ENCODE results near the gene GH2.
A peak's percentile ranks its signal among the peaks of the same experiment; 100 is the strongest.
"Not testable (repeated sequence)": the region's sequence is repeated elsewhere in the genome, so short reads cannot be mapped to it uniquely, and the experiment has no call there.

The GH2 gene

DNA sequence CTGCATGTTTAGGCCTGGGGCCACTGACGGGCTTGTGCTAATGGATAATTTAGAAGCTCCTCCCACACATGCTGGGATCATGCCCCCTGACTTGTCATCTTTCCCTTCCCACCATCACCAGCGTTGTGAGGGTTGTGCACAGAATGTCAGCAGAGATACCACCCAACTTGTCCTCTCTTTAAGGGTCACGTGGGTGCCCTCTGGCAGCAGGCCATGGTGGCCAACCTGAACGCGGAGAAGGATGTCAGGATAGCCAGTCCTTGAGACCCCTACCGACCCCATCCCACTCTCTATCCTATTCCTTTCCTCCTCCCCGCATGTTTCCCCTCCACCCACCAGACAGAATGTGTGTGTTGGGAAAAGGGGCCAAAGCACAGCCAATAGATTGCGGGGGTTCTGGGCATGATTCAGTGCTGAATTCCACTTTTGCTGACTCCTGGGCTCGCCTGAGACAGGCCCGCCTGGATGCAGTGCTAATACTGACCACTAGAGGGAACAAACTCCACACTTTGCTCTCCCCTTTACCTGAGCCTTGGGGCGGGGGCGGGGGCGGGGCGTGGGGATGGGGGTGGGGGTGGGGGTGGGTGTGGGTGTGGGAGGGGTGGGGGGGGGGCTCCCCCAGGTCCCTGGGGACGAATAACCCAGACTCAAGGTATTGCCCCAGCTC lies at the start of gene GH2:
Gene GH2, minus strand, starts transcription at position 10 of the 667 bp plus-strand sequence. CDS start 143 bp downstream, outside the sequence.
- DNase-seq (ENCODE audit: low read depth) = peak; percentile 78

DNA sequence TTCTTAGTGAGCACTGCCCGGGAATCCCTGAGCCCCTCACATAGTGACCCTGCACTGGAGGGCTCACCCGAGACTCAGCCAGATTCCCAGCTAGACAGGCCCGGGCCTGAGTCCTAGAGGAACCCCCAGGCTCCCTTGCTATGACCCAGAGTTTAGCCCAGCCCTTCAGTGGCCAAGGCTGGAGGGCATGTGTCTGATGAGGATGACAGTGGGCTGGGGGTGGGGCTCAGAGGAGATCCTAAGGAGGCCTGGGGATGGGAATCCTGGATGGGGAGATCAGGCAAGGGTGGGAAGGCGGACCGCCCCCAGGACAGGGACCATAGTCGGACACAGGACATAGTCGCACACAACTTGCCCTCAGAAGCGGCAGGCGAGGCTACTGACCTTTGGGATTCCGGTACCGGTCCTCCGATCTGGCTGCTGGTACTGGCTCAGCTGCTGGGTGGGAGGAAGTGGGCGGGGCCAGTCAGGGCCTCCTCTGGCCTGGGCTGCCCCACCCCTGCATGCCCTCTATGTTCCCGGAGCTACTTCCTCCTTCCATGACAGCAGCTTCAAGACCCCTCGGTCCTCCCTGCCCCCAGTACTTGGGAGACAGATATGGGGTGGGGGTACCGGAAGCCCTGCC lies 49.3 kb upstream of the GH2 start:
- peak; percentile 32 for DNase-seq (ENCODE audit: low read depth)

DNA sequence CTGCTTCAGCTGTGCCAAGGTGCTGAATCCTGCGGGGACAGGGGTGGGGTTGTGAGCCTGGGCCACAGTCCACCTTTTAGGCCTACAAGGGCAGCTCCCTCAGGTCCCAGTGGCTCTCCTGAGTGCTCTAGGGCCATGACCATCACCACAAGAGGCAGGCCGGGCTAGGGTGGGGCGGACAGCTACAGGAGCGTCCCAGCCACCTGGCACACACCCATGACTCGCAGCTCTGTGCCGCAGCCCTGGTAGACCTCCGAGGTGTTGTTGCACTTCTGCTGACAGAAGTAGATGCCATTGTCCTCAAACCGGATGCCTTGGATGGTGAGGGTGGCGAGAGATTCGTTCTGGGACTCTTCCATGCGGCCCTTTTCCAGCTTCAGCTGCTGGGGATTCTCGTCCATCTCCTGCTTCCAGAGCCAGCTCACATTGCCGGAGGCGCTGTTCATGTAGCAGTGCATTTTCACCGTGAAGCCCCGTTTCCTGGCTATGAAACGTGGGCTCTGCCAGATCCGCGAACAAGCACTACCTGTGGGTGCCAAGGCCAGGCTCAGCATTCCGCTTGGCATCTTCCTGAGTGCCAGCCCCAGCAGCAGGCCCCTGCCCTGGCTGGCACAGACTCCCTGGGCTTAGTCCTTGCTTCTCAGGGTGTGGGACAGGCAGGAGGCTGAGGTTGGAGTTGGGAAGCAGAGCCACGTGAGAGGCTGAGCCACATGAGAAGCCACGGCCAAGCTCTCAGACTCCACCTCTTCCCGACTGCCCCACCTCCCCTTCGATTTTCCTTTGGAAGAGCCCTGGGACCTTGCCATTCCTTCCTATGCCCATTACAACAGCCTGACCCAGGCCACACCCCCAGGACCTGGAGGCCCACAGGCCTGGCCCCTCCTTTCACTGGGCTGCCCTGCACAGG lies 48.4 kb upstream of the GH2 start:
- DNase-seq (ENCODE audit: low read depth) = no peak

DNA sequence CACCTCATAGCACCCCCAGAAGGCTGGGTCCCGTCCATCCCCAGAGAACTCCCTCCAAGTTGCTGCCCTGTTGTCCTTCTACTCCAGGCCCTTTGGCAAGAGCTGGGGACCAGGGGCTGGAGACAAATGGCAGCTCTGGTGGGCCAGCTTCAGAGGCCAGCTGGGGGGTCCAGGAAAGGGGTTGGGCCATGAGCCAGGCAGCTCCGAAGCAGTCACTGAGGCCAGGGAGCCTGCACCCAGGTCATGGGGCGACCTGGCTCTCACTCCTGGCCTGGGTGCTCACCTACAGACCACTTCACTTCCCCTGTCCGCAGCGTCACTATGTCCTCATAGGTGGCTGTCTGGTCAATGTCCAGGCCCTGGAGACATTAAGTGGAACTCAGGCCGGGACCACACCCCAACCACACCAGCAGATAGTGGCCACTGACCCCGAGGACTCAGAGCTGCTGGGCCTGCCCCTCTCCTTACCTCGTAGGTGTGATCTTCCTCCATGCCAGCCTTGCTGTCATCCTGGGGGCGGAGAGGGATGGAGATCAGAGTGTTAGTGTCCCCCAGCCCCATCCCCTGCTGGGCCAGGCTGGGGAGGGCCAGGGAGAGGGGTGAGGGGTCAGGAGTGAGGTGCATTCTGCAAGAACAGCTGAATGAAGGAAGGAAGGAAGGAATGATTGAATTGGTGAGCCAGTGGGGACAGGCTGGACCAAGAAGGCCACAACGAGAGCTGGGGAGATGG lies 47.4 kb upstream of the GH2 start:
- no peak for DNase-seq (ENCODE audit: low read depth)

DNA sequence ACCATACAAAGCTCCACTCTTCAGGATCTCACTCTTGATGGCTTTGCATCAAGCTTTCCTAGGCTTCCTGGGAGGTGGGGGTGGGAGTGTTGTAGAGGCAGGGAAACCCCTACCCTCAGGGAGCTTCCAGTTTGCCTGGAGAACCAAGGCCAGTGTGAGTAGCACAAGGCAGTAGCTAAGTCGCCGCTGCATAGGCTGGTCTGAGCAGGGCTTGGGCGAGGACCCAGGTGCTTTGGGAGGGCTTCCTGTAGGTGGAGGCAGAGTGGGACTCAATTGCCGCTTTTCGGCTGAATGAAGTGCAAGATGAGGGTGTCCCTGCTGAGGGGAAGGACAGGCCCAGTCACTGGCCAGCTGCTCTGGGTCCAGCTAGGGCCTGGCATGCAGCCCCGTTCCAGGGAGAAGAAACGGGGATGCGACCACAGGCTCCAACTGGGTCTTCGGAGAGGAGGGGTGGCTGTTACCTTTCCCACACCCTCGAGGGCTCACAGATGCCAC lies 46.5 kb upstream of the GH2 start:
- DNase-seq (ENCODE audit: low read depth) = no peak

DNA sequence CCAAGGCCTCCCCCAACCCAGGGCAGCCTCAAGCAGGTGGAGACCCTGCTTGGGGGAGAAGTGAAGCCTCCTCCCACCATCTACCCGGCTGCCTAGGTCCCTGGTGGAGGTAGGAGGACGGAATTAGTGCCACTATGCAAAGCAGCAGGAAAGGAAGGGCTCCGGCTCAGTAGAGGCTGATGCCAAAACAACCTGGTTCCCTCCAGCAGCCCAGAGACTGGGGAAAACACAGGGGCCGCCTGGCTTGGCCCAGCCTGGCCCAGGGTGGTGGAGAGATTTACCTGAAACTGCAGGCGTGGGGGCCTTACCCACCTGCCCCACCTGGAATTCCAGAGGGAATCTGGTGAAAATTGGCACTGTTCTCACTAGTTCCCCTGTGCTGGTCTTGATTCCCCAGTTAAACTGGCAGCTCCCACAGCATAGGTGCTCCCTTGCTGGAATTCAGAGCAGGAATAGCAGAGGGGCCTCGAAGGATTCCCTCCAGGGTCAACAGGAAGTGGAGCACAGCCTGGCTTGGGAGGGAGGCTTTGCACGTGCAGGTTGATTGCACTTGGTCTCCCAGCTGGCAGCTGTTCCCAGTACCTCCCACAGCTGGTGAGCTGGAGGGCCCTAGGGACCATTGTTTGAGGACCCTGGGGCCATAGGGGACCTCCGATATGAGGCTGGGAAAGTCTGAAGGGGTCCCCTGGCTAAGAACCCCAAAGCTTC lies 45.9 kb upstream of the GH2 start:
- no peak for DNase-seq (ENCODE audit: low read depth)

DNA sequence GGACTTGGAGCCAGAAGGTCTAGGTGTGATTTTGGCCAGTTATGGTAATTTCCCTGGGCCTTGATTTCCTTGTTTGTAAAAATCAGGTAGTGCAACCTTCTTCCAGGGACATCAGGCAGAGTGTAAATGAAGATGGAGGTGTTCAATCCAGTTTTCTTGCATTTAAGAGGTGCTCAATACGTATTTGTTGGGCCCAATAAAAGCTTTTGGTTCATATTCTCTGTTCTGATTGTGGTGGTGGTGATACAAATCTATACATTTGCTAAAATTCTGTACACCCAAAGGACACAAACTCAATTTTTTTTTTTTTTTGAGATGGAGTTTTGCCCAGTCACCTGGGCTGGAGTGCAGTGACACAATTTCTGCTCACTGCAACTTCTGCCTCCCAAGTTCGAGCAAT lies 44.4 kb upstream of the GH2 start:
- no peak for DNase-seq (ENCODE audit: low read depth)

DNA sequence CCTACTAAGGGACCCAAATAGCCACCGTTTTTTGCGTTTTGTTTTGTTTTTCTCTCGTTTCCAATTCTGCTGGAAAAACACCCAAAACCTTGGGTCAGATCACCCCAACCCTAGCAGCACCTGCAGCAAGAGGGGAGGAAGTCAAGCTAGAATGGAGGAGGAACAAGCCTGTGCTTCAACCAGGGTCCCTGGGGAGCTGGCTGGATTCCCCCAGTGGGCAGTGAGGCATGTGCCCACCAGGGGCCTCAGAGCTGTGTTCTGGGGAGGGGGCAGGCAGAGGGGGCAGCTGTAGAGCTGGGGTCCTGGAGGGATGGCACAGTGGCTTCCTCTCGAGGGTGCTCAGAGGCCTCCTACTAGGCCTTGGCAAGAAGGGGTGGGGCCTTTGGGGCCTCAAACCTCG lies 43.9 kb upstream of the GH2 start:
- no peak for DNase-seq (ENCODE audit: low read depth)

DNA sequence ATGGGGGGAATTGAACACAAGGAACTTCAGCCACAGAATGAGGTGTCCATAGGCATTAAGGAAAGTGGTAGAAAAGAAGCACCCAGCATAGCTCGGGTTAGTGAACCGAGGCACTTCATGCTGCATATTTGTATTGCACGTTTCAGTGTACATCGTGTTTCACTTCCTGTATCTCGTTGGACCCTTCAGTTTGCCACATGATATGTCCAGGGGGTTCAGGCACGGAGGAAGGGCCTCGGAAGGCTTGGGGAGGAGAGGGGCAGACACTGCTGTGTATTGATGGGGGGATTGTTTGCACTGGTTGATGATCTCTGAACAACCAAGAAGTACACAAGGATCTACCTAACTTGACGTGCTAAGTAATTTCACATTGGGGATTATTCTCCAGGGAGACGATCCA lies 40.7 kb upstream of the GH2 start:
- DNase-seq (ENCODE audit: low read depth) = not testable (repeated sequence)

DNA sequence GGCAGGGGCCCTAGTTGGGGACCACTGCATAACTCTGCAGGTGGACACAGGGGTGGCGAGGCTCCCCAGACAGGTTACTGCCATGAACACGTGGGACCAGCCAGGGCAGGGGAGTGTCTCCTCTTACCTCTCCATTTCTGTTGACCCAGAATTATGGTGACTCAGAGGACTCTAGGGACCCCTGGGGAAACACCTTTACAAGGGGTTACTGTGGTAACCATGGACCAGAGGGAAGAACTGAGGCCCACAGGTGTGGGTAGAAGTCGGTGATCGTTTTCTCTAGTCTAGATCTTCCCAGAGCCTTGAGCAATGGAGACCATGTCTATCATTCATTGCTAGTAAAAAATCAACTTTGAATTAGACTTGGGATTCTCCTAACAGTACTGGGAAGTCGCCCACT lies 39.0 kb upstream of the GH2 start:
- DNase-seq (ENCODE audit: low read depth) = not testable (repeated sequence)

DNA sequence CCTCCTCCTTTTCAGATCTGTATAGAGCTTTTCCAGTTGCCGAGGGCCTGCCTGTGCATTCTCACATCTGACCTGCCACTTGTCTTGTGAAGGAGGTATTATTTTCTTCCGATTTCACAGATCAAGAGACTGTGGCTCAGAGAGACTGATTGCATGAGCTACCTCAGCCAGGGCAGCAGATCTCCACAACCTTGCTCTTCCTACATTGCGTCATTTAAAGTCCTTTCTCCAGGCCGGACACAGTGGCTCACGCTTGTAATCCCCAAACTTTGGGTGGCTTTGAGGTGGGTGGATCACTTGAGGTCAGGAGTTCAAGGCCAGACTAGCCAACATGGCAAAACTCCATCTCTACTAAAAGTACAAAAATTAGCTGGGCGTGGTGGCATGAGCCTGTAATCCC lies 38.3 kb upstream of the GH2 start:
- DNase-seq (ENCODE audit: low read depth) = not testable (repeated sequence)

DNA sequence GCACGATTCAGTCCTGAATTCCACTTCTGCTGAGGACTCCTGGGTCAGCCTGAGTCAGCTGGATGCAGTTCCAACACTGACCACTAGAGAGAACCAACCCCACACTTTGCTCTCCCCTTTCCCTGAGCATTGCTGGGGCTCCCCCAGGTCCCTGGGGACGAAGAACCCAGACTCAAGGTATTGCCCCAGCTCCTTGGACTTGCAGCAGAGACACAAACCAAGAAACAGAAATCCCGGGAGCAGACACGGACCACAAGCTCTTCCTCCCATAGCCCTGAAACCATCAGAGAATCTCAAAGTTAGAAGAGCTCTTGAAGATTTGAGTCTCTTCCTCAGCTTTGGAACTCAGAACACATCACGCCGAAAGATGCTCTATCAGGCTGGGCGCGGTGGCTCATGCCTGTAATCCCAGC lies 37.6 kb upstream of the GH2 start:
- peak; percentile 71 for DNase-seq (ENCODE audit: low read depth)

DNA sequence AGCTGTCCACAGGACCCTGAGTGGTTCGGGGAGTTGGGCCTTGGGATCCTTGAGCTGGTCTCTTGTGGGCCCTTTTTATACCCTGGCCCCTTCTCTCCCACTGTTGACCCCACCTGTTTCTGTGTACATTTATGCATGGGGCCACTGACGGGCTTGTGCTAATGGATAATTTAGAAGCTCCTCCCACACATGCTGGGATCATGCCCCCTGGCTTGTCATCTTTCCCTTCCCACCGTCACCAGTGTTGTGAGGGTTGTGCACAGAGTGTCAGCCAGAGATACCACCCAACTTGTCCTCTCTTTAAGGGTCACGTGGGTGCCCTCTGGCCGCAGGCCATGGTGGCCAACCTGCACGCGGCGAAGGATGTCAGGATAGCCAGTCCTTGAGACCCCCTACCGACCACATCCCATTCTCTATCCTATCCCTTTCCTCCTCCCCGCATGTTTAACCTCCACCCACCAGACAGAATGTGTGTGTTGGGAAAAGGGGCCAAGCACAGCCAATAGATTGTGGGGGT lies 37.1 kb upstream of the GH2 start, which contains the start of gene GH1:
Gene GH1, minus strand, starts transcription at position 51 of the 517 bp plus-strand sequence. CDS start 63 bp downstream, outside the sequence.
- not testable (repeated sequence) for DNase-seq (ENCODE audit: low read depth)

DNA sequence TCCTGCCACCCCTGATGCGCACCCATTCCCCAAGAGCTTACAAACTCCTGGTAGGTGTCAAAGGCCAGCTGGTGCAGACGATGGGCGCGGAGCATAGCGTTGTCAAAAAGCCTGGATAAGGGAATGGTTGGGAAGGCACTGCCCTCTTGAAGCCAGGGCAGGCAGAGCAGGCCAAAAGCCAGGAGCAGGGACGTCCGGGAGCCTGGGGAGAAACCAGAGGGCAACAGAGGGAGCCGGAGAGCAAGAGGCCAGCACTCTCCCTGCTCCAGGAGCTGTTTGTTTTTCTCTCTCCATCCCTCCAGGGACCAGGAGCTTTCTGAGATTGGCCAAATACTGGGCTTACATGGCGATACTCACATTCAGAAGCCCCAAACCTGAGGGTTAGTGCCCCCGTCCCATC lies 36.6 kb upstream of the GH2 start:
- peak; percentile 21 for DNase-seq (ENCODE audit: low read depth)

DNA sequence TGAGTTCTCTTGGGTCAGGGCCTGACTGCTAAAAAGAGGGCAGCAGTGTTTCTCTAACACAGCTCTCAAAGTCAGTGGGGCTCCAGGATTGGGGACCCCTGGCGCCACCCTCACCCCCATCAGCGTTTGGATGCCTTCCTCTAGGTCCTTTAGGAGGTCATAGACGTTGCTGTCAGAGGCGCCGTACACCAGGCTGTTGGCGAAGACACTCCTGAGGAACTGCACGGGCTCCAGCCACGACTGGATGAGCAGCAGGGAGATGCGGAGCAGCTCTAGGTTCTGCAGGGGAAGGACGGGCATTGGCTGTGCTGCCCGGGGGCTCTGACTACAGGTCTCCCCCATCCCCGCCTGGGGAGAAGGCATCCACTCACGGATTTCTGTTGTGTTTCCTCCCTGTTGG lies 35.9 kb upstream of the GH2 start:
- no peak for DNase-seq (ENCODE audit: low read depth)

DNA sequence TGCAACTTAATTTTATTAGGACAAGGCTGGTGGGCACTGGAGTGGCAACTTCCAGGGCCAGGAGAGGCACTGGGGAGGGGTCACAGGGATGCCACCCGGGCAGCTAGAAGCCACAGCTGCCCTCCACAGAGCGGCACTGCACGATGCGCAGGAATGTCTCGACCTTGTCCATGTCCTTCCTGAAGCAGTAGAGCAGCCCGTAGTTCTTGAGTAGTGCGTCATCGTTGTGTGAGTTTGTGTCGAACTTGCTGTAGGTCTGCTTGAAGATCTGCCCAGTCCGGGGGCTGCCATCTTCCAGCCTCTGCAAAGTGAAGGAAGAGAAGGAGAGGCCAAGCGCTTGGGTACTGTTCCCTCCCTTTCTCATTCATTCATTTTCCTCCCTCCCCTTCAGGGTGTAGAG lies 35.5 kb upstream of the GH2 start:
- DNase-seq (ENCODE audit: low read depth) = not testable (repeated sequence)

DNA sequence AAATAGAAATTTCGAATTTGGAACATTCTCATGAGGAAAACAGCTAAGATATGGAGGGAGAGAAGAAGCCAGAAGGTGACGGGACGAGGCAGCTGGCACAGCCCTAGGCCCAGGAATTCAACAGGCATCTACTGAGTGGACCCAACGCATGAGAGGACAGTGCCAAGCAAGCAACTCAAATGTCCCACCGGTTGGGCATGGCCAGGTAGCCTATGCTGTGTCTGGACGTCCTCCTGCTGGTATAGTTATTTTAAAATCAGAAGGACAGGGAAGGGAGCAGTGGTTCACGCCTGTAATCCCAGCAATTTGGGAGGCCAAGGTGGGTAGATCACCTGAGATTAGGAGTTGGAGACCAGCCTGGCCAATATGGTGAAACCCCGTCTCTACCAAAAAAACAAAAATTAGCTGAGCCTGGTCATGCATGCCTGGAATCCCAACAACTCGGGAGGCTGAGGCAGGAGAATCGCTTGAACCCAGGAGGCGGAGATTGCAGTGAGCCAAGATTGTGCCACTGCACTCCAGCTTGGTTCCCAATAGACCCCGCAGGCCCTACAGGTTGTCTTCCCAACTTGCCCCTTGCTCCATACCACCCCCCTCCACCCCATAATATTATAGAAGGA lies 34.9 kb upstream of the GH2 start:
- DNase-seq (ENCODE audit: low read depth) = no peak

DNA sequence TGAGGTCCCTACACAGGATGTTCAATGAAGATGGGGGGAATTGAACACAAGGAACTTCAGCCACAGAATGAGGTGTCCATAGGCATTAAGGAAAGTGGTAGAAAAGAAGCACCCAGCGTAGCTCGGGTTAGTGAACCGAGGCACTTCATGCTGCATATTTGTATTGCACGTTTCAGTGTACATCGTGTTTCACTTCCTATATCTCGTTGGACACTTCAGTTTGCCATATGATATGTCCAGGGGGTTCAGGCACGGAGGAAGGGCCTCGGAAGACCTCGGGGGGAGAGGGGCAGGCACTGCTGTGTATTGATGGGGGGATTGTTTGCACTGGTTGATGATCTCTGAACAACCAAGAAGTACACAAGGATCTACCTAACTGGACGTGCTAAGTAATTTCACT lies 34.0 kb upstream of the GH2 start:
- not testable (repeated sequence) for DNase-seq (ENCODE audit: low read depth)

DNA sequence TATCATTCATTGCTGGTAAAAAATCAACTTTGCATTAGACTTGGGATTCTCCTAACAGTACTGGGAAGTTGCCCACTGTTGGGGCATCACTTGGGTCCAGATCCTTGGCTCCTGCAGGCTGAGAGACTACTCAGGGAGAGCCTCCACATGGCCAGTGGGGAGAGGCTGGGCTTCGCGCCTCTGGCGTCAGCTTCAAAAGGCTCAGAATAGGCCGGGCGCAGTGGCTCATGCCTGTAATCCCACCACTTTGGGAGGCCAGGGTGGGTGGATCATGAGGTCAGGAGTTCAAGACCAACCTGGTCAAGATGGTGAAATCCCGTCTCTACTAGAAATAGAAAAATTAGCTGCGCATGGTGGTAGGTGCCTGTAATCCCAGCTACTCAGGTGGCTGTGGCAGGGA lies 32.7 kb upstream of the GH2 start:
- DNase-seq (ENCODE audit: low read depth) = no peak

DNA sequence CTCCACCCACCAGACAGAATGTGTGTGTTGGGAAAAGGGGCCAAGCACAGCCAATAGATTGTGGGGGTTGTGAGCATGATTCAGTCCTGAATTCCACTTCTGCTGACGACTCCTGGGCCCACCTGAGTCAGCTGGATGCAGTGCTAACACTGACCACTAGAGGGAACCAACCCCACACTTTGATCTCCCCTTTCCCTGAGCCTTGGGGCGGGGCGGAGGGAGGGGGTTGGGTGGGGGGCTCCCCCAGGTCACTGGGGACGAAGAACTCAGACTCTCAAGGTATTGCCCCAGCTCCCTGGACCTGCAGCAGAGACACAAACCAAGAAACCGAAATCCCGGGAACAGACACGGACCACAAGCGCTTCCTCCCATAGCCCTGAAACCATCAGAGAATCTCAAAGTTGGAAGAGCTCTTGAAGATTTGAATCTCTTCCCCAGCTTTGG lies 29.9 kb upstream of the GH2 start:
- peak; percentile 62 for DNase-seq (ENCODE audit: low read depth)

Data from ELR (cell line).